ENCODE results near the gene RARA.

The RARA gene

DNA sequence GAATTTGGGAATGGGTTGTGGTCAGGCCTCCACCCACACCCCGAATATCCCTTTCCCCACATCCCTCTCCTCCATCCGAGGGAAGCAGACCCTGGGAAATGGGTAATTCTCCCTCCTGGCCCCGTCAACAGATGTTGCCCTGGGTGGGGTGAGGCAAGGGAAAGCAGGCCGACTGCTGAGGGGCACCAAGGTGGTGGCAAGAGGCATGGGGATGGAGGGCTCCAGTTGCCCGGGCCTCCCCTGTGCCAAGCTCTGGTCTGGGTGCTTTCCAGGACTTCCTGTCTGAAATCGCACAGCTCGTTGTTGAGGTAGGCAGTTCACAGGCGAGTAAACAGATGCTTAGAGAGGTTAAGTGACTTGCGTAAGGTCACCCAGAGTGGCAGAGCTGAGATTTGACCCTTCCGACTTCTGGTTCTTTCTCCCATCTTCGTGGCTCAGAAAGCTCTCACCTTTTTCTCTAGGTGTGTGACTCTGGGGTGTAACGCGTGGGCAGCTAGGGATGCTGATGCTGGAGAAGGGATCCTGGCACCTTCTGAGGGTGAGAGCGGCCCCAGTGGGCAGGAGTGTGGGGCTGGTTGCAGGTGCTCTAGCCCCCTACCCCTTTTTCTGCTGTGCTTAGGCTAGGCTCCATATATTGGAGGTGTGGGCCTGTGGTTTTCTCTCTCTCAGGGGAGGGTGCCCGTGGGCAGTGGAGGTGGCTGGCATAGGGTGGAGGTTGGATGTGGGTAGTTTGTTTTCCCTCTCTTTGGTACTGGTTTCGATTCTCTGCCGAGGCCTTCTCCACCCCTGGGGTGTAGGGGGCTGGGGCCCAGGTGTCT, 17.2 kb downstream of the RARA start:
- peaks cover 93 to 100% (median 97%) of the 10 kb centered on the region in 10 experiments for H3K4me1 ChIP-seq
- H3K36me3 ChIP-seq: peaks cover 0 to 8% (median 4%) of the 10 kb centered on the region in 11 experiments; a peak in 13 of 22 replicates
- H3K27me3 ChIP-seq: no peaks in the 10 kb centered on the region
- peak overlapping the region; percentile 11 to 99 (median 71); a peak in 19 of 22 replicates for H3K27ac ChIP-seq
- peaks cover 5 to 80% (median 18%) of the 10 kb centered on the region in 11 experiments; a peak in 20 of 22 replicates for H4K20me1 ChIP-seq
- H3K9me3 ChIP-seq (replicated peaks in 1 of 11): no peaks in the 10 kb centered on the region
- peak overlapping the region in 7 of 10 experiments; percentile 10 to 55 (median 31); a peak in 12 of 20 replicates for H3K4me3 ChIP-seq
- TF ChIP-seq Cebpa-rat (IDR thresholded peaks at IDR 0.05): peak in 1 of 11 experiments; percentile 37; a peak in 1 of 22 replicates
- H3K4me2 ChIP-seq: peak overlapping the region; percentile 95 to 100 (median 99)
- H3K9ac ChIP-seq: peak overlapping the region; percentile 16 to 92 (median 55); a peak in 20 of 22 replicates

DNA sequence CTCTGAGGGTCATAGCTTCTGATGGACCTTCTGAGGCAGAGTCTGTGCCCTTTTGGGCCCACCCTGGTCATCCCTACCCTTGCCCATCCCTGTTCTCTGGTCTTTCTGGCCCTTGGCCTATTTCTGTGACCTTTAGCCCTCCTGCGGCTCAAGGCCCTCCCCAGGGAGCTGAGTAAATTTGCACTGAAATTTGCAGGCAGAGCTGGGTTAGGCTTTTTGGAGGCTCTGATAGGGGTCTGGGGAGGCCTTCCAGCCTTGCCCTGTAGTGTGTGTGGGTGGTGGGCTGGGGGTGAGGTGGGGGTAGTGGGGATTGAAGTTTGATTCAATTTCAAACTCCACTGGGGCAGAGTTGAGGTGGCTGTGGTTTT, 17.8 kb downstream of the RARA start:
- Histone ChIP-seq H3K4me1 (peaks cover 93 to 100% (median 97%) of the 10 kb centered on the region in 10 experiments), H3K9me3 (replicated peaks in 1 of 11) (no peaks in the 10 kb centered on the region), H4K20me1 (peaks cover 0 to 74% (median 12%) of the 10 kb centered on the region in 11 experiments; a peak in 19 of 22 replicates), H3K4me2 (peak overlapping the region; percentile 95 to 100 (median 99)), H3K36me3 (peaks cover 0 to 14% (median 10%) of the 10 kb centered on the region in 11 experiments; a peak in 15 of 22 replicates), H3K27me3 (no peaks in the 10 kb centered on the region), H3K27ac (peak overlapping the region in 10 of 11 experiments; percentile 25 to 99 (median 76); a peak in 18 of 22 replicates), H3K9ac (peak overlapping the region; percentile 9 to 92 (median 55); a peak in 20 of 22 replicates), H3K4me3 (peak overlapping the region in 5 of 10 experiments; percentile 23 to 55 (median 40); a peak in 11 of 20 replicates)
- no peak for TF ChIP-seq Cebpa-rat (IDR thresholded peaks at IDR 0.05)

DNA sequence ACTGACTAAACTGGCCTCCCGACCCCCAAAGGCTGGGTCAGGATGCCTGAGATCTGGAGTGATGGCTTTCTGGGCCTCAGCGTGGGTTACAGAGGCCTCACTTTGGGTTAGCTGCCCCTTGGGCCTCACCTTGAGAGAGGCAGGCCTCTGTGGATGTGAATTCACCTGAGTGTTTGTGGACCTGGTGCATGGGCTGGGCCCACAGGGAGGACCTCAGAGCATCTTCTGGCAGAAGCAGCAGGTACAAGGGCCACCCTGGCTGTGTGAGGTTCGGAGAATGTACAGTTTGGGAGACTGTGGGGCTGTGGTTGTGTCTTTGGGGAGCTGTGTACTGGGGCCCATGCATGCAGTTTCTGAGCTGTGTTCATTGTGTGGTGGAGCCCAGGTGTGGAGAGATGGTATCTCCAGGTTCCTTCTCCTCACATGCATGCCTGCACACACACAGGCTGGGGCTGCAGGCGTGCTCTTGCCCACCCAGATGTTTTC, 18.3 kb downstream of the RARA start:
- H4K20me1 ChIP-seq: peaks cover 0 to 69% (median 7%) of the 10 kb centered on the region in 11 experiments; a peak in 15 of 22 replicates
- TF ChIP-seq Cebpa-rat (IDR thresholded peaks at IDR 0.05): no peak

DNA sequence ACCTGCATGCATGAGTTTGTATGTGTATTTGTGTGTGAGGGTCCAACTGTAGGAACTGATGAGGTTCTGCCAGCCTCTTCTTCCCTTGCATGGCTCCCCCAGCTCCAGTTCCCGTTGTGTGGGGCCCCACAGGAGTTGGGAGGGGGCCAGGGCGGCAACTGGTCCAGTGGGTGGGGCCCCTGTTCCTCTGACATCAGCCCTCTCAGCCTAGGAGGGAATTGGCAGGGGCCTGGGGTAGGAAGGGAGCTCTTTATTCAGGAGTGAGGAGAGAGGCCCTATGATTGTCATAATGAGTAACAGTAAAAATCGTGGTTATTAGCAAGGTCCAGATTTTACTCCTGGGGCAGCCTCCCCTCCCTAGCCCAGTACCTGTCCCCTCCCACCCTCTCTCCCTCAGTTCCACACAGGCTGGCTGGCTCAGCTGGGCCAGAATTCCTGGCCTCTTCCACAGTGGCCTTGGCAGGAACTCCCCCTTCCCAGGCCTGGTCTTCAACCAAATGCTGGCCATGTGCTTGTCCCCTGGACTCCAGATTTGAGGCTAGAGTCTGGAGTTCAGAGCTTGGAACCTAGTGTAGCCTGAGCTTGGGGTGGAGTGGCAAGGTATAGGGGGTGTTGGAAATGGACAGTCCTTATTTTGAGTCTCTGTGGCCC, 18.9 kb downstream of the RARA start:
- H3K4me3 ChIP-seq: peak overlapping the region in 5 of 10 experiments; percentile 7 to 55 (median 40); a peak in 8 of 20 replicates
- peak overlapping the region; percentile 95 to 100 (median 99) for H3K4me2 ChIP-seq
- H3K27ac ChIP-seq: peak overlapping the region in 10 of 11 experiments; percentile 19 to 99 (median 76); a peak in 18 of 22 replicates
- no peaks in the 10 kb centered on the region for H3K27me3 ChIP-seq
- H4K20me1 ChIP-seq: peaks cover 0 to 64% (median 6%) of the 10 kb centered on the region in 11 experiments; a peak in 13 of 22 replicates
- peak overlapping the region in 10 of 11 experiments; percentile 9 to 92 (median 55); a peak in 15 of 22 replicates for H3K9ac ChIP-seq
- peaks cover 99 to 100% (median 100%) of the 10 kb centered on the region in 10 experiments for H3K4me1 ChIP-seq
- peaks cover under 1 to 23% (median 13%) of the 10 kb centered on the region in 11 experiments; a peak in 15 of 22 replicates for H3K36me3 ChIP-seq
- H3K9me3 ChIP-seq (replicated peaks in 1 of 11): no peaks in the 10 kb centered on the region
- no peak for TF ChIP-seq Cebpa-rat (IDR thresholded peaks at IDR 0.05)

More for the DNA sequence above, 18.3 kb downstream of the RARA start:
- Histone ChIP-seq H3K36me3 (peaks cover 0 to 19% (median 13%) of the 10 kb centered on the region in 11 experiments; a peak in 15 of 22 replicates), H3K9ac (peak overlapping the region; percentile 9 to 92 (median 55); a peak in 20 of 22 replicates), H3K27ac (peak overlapping the region in 10 of 11 experiments; percentile 25 to 99 (median 76); a peak in 18 of 22 replicates), H3K27me3 (no peaks in the 10 kb centered on the region), H3K4me1 (peaks cover 94 to 100% (median 97%) of the 10 kb centered on the region in 10 experiments), H3K4me2 (peak overlapping the region; percentile 95 to 100 (median 99)), H3K9me3 (replicated peaks in 1 of 11) (no peaks in the 10 kb centered on the region), H3K4me3 (peak overlapping the region in 5 of 10 experiments; percentile 7 to 55 (median 40); a peak in 8 of 20 replicates)

DNA sequence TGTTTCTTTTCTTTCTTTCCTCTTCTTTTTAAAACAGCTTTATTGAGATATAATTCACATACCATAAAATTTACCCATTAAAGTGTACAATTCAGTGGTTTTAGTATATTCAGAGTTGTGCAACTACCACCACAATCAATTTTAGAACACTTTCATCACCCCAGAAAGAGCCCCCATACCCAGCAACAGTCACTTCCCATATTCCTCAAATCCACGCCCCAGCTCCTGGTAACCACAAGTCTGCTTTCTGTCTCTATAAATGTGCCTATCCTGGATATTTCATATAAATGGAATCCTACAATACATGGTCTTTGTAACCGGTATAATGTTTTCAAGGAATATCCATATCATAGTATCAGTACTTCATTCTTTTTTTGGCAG, 19.4 kb downstream of the RARA start:
- peak overlapping the region; percentile 95 to 100 (median 99) for H3K4me2 ChIP-seq
- H3K27ac ChIP-seq: peak overlapping the region in 10 of 11 experiments; percentile 19 to 99 (median 76); a peak in 17 of 22 replicates
- peak overlapping the region in 8 of 11 experiments; percentile 9 to 92 (median 57); a peak in 12 of 22 replicates for H3K9ac ChIP-seq
- TF ChIP-seq Cebpa-rat (IDR thresholded peaks at IDR 0.05): peak in 2 of 11 experiments; percentile 17 to 24; a peak in 1 of 22 replicates
- H3K36me3 ChIP-seq: peaks cover 5 to 28% (median 13%) of the 10 kb centered on the region in 11 experiments; a peak in 16 of 22 replicates
- no peaks in the 10 kb centered on the region for H3K27me3 ChIP-seq
- no peaks in the 10 kb centered on the region for H3K9me3 ChIP-seq (replicated peaks in 1 of 11)
- peaks cover 0 to 58% (median 1%) of the 10 kb centered on the region in 11 experiments; a peak in 12 of 22 replicates for H4K20me1 ChIP-seq
- peak overlapping the region in 4 of 10 experiments; percentile 33 to 55 (median 42); a peak in 5 of 20 replicates for H3K4me3 ChIP-seq
- H3K4me1 ChIP-seq: peaks cover 99 to 100% (median 100%) of the 10 kb centered on the region in 10 experiments

DNA sequence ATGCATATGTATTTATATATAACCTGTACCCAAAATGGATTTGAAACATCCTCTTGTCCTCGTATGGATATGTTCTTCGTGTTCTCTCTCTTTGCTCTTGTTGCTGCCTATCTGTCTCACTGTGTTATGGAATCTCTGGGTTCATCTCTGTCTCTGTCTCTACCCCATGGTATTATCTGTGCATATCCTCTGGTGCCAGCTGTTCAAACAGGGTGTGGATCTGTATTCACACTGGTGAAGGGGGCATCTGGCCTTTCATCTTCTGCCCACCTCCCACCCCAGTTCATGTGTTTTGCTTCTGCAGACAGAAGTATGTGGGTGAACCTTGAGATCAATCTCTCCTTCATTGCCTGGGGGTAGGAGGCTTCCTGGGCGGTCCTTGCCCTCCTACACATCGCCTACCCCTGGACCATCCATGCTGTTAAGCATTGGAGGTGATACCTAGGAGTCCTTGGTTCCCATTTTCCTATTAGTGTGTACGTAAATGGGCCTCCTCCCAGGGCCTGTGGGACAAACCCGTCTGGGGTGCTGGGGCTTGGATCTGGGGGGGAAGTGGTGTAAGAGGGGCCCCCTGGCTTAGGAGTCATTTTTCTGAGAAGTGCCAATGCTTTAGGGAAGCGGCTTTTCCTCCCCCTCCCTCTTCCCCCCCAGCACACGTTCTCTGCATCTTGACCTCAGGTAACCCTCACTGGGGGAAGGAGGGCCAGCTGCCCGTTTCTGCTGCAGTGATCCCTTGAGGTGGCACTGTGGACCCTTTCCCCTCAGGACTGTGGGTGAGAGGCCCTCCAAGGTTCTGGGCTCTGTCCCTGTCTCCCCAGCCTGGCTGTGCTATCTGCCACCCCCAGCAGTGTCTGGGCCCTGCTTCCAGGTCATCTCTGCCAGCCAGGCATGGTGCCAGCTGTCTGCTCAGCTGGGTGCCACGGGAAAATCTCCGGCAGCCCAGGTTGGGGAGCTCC, 21.1 kb downstream of the RARA start:
- Histone ChIP-seq H3K4me2 (peak overlapping the region; percentile 85 to 100 (median 99)), H3K27me3 (no peaks in the 10 kb centered on the region), H3K27ac (peak overlapping the region; percentile 34 to 99 (median 73); a peak in 21 of 22 replicates), H3K36me3 (peaks cover 5 to 34% (median 13%) of the 10 kb centered on the region in 11 experiments; a peak in 16 of 22 replicates), H3K9ac (peak overlapping the region; percentile 21 to 76 (median 64)), H4K20me1 (peaks cover 0 to 42% (median 0%) of the 10 kb centered on the region in 11 experiments; a peak in 8 of 22 replicates), H3K4me3 (peak overlapping the region in 8 of 10 experiments; percentile 4 to 64 (median 24); a peak in 14 of 20 replicates), H3K9me3 (replicated peaks in 1 of 11) (no peaks in the 10 kb centered on the region), H3K4me1 (peaks cover 99 to 100% (median 100%) of the 10 kb centered on the region in 10 experiments)
- TF ChIP-seq Cebpa-rat (IDR thresholded peaks at IDR 0.05): no peak

DNA sequence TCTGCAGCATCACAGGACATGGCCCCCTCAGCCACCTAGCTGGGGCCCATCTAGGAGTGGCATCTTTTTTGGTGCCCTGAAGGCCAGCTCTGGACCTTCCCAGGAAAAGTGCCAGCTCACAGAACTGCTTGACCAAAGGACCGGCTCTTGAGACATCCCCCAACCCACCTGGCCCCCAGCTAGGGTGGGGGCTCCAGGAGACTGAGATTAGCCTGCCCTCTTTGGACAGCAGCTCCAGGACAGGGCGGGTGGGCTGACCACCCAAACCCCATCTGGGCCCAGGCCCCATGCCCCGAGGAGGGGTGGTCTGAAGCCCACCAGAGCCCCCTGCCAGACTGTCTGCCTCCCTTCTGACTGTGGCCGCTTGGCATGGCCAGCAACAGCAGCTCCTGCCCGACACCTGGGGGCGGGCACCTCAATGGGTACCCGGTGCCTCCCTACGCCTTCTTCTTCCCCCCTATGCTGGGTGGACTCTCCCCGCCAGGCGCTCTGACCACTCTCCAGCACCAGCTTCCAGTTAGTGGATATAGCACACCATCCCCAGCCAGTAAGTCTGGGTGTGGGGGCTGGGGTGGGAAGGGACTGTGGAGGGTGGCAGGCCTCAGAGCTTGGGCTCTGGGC, 22.0 kb downstream of the RARA start:
- Histone ChIP-seq H4K20me1 (peaks cover 0 to 33% (median 0%) of the 10 kb centered on the region in 11 experiments; a peak in 8 of 22 replicates), H3K4me2 (peak overlapping the region; percentile 85 to 100 (median 99)), H3K4me1 (peaks cover 94 to 100% (median 100%) of the 10 kb centered on the region in 10 experiments), H3K27me3 (no peaks in the 10 kb centered on the region), H3K36me3 (peaks cover 5 to 37% (median 15%) of the 10 kb centered on the region in 11 experiments; a peak in 16 of 22 replicates), H3K9me3 (replicated peaks in 1 of 11) (no peaks in the 10 kb centered on the region), H3K9ac (peak overlapping the region; percentile 21 to 76 (median 64); a peak in 21 of 22 replicates), H3K4me3 (peak overlapping the region in 6 of 10 experiments; percentile 6 to 64 (median 38); a peak in 12 of 20 replicates), H3K27ac (peak overlapping the region in 10 of 11 experiments; percentile 57 to 99 (median 78); a peak in 20 of 22 replicates)
- no peak for TF ChIP-seq Cebpa-rat (IDR thresholded peaks at IDR 0.05)
